ENCODE measurements around the gene NECTIN1.

Gene NECTIN1

DNA sequence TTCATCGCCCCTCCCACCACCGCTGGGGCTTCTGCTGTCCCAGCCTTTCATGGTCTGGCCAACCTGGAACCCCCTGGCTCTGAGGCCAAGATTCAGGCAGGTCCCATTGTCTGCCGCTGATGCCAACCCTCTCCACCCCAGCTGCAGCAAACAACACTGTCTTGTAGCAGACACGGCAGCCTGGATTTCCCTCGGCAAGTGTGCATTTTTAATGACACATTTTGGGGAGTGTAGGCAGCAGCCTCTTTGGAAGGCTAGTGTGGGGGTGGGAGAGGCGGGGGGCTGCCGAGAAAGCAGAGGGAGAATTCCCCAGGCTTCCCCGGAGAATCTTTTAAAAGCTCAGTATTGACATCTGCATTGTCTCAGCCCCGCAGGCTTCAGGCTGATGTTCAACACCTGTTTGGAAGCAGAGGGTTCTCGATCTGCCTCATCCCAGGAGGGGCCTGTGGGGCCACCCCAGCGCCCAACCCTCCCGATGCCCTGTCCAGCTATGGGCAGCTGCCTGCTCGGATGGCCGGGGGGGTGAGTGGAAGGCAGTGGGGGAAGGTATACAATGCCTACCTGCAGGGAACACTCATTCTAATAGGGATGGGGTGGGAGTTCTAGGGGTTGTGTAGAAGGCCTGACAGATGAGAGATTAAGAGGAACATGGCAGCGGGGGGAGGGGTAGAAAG is 41.5 kb downstream of the NECTIN1 start:
- Histone ChIP-seq H3K4me3 (no peak overlapping the region), H3K27ac (no peak overlapping the region)
- TF ChIP-seq, protein P1, sequence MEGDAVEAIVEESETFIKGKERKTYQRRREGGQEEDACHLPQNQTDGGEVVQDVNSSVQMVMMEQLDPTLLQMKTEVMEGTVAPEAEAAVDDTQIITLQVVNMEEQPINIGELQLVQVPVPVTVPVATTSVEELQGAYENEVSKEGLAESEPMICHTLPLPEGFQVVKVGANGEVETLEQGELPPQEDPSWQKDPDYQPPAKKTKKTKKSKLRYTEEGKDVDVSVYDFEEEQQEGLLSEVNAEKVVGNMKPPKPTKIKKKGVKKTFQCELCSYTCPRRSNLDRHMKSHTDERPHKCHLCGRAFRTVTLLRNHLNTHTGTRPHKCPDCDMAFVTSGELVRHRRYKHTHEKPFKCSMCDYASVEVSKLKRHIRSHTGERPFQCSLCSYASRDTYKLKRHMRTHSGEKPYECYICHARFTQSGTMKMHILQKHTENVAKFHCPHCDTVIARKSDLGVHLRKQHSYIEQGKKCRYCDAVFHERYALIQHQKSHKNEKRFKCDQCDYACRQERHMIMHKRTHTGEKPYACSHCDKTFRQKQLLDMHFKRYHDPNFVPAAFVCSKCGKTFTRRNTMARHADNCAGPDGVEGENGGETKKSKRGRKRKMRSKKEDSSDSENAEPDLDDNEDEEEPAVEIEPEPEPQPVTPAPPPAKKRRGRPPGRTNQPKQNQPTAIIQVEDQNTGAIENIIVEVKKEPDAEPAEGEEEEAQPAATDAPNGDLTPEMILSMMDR (IDR thresholded peaks at IDR 0.05): no peak
- DNase-seq (ENCODE audit: low spot score): no peak

DNA sequence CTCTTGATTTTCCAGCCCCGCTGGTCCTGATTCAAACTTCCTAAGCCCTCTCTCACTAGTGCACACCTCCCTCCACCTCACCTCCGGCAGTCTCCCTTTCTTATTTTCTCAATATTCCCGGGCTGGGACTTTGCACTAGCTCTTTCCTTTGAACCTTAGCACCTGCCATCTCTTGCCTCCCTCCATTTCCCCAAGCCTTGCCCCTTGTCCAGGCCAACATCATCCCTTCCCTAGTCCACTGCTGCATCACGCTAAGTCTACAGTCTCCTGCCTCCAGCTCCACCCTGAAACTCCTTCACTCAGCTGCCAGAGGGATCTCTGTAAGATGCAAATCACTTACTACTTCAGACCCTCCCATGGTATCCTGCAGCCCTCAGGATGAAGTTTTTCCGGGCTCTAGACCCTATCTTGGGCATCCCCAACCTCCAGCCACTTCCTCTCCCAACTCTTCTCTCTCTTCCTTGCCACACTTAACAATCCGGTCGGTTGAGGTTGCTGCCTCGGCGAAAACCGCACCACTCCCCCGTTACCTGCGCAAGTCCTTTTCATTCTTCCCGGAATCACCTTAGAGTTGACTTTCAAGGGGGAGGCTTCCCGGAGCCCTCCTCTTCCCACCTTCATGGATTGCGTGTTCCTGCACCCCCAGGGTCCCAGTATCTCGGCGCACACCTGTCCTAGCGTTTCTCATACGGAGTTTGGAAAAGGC is 42.7 kb downstream of the NECTIN1 start:
- H3K4me3 ChIP-seq: no peak overlapping the region
- no peak for DNase-seq (ENCODE audit: low spot score)
- TF ChIP-seq, protein P1 (IDR thresholded peaks at IDR 0.05): no peak
- no peak overlapping the region for H3K27ac ChIP-seq

DNA sequence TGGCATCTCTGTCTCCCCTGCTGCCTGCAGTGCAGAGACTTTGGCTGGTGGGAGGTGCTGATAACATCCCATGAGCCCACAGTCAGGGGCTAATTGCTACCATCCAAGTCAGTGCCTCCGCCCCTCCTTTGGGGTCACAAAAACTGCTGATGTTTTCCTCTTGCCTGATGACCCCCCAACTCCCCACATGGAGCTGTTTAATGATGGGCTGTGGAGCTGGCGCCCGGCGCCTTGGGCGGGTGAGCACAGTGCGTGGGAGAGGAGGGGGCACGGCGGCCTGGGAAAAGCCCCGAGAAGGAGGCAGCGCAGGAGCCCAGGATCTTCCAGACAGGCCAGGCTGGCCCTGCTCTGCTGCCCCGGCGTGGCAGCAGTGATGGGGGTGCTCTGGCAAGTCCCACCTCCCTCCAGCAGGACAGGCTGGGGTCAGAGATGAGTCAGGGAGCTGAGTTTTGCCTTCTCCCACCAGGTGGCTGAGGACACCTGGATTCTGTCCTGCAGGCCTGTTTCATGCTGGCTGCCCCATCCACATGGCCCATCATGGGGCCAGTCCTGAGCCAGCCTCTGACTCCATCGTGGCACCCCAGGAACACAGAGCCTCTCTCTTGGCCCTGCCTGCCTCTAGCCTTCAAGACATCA is 43.8 kb downstream of the NECTIN1 start:
- H3K4me3 ChIP-seq: no peak overlapping the region
- no peak for DNase-seq (ENCODE audit: low spot score)
- TF ChIP-seq, protein P1 (IDR thresholded peaks at IDR 0.05): no peak
- no peak overlapping the region for H3K27ac ChIP-seq

DNA sequence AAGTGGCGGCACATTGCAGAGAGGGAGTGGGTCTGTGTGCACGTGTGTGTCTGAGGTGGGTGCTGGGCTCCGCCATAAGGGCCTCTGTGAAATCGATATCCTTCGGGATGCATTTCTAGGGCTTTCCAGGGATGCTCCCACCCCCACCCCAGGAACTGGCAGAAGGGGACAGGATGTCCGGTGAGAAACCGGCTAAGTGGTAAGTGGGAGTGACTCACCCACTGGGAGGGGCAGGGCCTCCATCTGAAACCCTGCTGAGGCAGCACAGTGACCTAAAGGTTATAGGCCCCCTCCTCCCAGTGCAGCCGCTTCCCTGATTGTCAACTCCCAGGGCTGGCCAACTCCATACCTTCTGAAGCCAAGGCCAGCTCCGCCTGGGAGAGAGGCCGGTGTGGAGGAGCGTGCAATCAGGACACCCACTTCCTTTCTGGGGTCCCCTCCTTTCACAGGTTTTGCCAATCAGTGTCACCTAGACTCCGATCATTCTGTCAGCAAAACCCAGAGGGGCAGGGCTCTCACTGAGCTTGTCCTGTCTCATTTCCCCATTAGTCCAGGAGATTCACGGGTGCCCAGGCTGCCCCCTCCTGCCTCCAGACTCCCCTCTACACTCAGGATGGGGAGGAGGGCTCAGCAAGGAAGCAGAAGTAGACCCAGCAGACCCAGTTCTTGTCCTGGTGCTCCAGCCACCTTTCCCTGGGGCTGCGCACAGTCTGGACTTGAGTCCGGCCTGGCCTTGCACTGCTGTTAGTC is 44.5 kb downstream of the NECTIN1 start:
- TF ChIP-seq, protein P1 (IDR thresholded peaks at IDR 0.05): no peak
- DNase-seq (ENCODE audit: low spot score): no peak
- no peak overlapping the region for H3K27ac ChIP-seq
- no peak overlapping the region for H3K4me3 ChIP-seq

DNA sequence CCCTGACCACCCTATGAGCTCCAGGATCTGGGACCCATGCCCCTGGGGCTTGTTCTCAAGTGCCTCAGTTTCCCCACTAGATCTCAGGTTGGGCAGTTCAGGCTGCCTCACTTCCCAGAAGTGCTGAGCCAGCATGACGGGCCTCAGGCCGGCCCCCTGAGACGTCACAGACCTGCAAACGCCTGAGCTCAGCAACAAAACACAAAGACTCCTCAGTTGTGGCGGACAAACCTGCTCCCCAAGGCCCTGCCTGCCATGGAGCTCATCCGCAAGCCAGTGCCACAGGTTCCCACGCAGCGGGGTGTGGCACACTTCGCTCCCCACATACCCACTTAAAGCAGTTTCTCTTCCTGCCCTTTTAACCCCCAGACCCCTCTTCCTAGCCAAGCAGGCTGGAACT is 45.2 kb downstream of the NECTIN1 start:
- DNase-seq (ENCODE audit: low spot score): no peak
- no peak overlapping the region for H3K27ac ChIP-seq

DNA sequence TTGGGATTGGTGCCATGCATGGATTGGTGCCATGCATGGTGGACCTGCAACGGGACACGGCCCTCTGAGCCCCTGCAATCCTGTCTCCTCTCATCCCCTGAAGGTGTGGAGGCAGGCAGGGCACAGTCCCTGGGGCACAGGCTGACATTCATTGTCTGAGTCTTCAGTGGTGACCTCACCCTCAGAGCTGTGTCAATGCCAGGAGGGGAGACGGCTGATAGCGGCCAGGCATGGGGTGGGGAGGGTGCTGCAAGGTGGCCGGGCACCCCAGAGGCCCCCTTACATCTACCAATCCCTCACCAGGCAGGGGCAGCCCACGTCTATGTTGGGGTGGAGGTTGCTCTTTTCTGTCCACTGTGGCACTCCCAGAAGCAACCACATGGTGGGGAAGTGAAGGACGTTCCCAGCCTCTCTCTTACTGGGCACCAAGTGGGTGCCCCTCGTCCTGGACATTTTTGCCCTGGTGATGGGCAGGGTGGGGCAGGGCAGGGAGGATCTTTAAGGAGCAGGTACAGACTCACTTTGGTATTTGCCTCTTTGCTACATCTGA is 47.6 kb downstream of the NECTIN1 start:
- H3K4me3 ChIP-seq: no peak overlapping the region
- no peak overlapping the region for H3K27ac ChIP-seq
- TF ChIP-seq, protein P1 (IDR thresholded peaks at IDR 0.05): peak; percentile 15
- DNase-seq (ENCODE audit: low spot score): no peak

More for the DNA sequence above, 45.2 kb downstream of the NECTIN1 start:
- TF ChIP-seq, protein P1 (IDR thresholded peaks at IDR 0.05): no peak
- no peak overlapping the region for H3K4me3 ChIP-seq

Data from coronary artery (tissue), 2 donors.